VCaP (cell line): ENCODE data around the gene LIMD2.

ENCODE experiments used
- H3K27ac ChIP-seq: fragments of 450-650 bp; 2 replicates; pipeline ENCODE4 v1.5.1; 2017
- TF ChIP-seq, protein P1 (sequence below): fragments of 450-650 bp; conservative IDR thresholded peaks from 2 replicates; pipeline ENCODE4 v1.5.1; 2017; ENCODE audit warnings: mild to moderate bottlenecking, moderate library complexity

The LIMD2 gene

DNA sequence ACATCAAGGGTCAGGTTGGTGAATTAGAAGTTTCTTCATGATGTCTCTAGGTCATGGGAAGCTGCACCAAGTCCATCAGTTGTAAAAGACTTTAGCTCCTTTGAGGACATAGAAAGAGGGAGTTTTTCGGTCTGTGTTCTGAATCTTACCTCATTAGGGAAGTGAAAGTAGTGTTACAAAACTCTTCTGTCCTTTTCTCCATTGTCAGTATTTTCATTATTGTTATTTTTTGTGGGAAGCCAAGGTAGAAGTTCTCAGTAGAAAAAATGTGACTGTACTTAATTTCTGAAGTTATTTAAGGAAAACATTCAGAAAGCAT lies 53.5 kb downstream of the LIMD2 start:
- TF ChIP-seq, protein P1, sequence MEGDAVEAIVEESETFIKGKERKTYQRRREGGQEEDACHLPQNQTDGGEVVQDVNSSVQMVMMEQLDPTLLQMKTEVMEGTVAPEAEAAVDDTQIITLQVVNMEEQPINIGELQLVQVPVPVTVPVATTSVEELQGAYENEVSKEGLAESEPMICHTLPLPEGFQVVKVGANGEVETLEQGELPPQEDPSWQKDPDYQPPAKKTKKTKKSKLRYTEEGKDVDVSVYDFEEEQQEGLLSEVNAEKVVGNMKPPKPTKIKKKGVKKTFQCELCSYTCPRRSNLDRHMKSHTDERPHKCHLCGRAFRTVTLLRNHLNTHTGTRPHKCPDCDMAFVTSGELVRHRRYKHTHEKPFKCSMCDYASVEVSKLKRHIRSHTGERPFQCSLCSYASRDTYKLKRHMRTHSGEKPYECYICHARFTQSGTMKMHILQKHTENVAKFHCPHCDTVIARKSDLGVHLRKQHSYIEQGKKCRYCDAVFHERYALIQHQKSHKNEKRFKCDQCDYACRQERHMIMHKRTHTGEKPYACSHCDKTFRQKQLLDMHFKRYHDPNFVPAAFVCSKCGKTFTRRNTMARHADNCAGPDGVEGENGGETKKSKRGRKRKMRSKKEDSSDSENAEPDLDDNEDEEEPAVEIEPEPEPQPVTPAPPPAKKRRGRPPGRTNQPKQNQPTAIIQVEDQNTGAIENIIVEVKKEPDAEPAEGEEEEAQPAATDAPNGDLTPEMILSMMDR, result no peak
- no peak overlapping the region for H3K27ac ChIP-seq
